Left lung (tissue), 10 donors: ENCODE results near the gene MEF2C. TPM values are rescaled to one million over a fixed set of nuclear protein-coding genes. Genes with fewer than 3 reads are reported as not detected.

Experiments used
- ATAC-seq: fragments of 200-7000 bp; cut with Tn5 transposase; one replicate; pipeline ENCODE4 v1.9.1; 2020; ENCODE audit warnings: moderate library complexity
- DNase-seq, 4 donors: peaks; one replicate each; pipeline ENCODE4 v3.0.0-alpha.2; 2013 to 2020
- H3K27ac ChIP-seq, 2 donors: fragments of 200-600 bp; sonication (generic) in 1 of 2; one replicate each; pipeline versions ENCODE4 v1.5.0 to v1.8.0; 2020 to 2021
- H3K27me3 ChIP-seq, 2 donors: fragments of 200-600 bp; sonication (generic) in 1 of 2; one replicate each; pipeline versions ENCODE4 v1.5.0 to v1.8.0; 2020 to 2021
- H3K36me3 ChIP-seq, 2 donors: fragments of 200-600 bp; sonication (generic) in 1 of 2; one replicate each; pipeline versions ENCODE4 v1.5.0 to v1.8.0; 2020 to 2021
- H3K4me1 ChIP-seq, 2 donors: fragments of 200-600 bp; one replicate each; pipeline ENCODE4 v1.8.0; 2021
- H3K4me3 ChIP-seq, 2 donors: fragments of 200-600 bp; sonication (generic) in 1 of 2; one replicate each; pipeline versions ENCODE4 v1.5.0 to v1.8.0; 2020 to 2021; ENCODE audit warnings: mild to moderate bottlenecking in 1 of 2
- H3K9me3 ChIP-seq, 2 donors: fragments of 200-600 bp; sonication (generic) in 1 of 2; one replicate each; pipeline versions ENCODE4 v1.5.0 to v1.8.0; 2020 to 2021
- intact Hi-C, 2 donors: fragments of 100-400 bp; cut with DNase I; formaldehyde crosslinking; loops; one replicate each; pipeline versions ENCODE4 v1.11.2 to v1.14.2; 2022
- polyA plus RNA-seq, 6 donors: library from polyadenylated mRNA; unstranded; fragments of 120-200 nt; gene quantifications; one replicate each; pipeline ENCODE4 v1.2.1, GENCODE V29; 2013; ENCODE audit not compliant: insufficient read length in 6 of 6
- total RNA-seq, 2 donors: library from RNA; stranded (reverse); fragmentation: NEBNext Ultra II Directional; extraction: Animal tissue kit (Norgen Biotek cat#: 25700); gene quantifications; one replicate each; pipeline ENCODE4 v1.2.1, GENCODE V29; 2021
- TF ChIP-seq, protein P1 (sequence below), 2 donors: fragments of 200-600 bp; sonication (generic) in 1 of 2; IDR thresholded peaks; one replicate each; pipeline versions ENCODE4 v1.5.0 to v1.8.0; 2021; ENCODE audit warnings: antibody characterized with exemption in 2 of 2
- donor health status: DM: no; HTN: yes; CAD: no.
- donor health status: DM: no; HTN: no; CAD: no.

The MEF2C gene
- total and polyA plus RNA-seq, 8 donors = 45.7 to 97.3 (median 81.5) TPM

DNA sequence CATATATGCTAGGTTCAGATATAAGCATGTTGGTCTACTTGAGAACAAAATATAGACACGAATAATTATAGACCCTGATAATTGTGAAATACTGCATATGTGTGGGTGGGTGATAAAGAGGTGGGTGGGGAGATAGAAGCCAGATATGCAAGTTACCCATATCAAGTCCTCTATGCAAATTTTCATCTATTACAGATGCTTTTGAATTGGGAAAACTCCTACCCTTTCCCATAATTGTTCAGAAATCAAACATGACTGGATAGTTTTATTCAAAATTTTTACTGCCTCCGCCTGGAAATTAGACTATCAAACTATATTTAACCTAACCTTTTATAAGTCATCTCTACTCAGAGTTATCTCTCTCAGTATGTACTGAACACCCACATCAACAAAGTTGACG is 157.5 kb downstream of the MEF2C start:
- no peak overlapping the region for H3K27ac ChIP-seq
- H3K9me3 ChIP-seq = no peaks in the 10 kb centered on the region
- no peaks in the 10 kb centered on the region for H3K4me1 ChIP-seq
- no peaks in the 10 kb centered on the region for H3K27me3 ChIP-seq
- DNase-seq = no peak
- no peak overlapping the region for H3K4me3 ChIP-seq
- TF ChIP-seq, protein P1, sequence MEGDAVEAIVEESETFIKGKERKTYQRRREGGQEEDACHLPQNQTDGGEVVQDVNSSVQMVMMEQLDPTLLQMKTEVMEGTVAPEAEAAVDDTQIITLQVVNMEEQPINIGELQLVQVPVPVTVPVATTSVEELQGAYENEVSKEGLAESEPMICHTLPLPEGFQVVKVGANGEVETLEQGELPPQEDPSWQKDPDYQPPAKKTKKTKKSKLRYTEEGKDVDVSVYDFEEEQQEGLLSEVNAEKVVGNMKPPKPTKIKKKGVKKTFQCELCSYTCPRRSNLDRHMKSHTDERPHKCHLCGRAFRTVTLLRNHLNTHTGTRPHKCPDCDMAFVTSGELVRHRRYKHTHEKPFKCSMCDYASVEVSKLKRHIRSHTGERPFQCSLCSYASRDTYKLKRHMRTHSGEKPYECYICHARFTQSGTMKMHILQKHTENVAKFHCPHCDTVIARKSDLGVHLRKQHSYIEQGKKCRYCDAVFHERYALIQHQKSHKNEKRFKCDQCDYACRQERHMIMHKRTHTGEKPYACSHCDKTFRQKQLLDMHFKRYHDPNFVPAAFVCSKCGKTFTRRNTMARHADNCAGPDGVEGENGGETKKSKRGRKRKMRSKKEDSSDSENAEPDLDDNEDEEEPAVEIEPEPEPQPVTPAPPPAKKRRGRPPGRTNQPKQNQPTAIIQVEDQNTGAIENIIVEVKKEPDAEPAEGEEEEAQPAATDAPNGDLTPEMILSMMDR (IDR thresholded peaks at IDR 0.05) = no peak
- H3K36me3 ChIP-seq = peaks cover 0 to 21% of the 10 kb centered on the region in 2 donors
- intact Hi-C loops = loop anchor here in 1 of 2 donors (10.0 kb wide), 1 partner anchor 1539 kb away; no protein-coding TSS in a partner anchor
- no peak for ATAC-seq

DNA sequence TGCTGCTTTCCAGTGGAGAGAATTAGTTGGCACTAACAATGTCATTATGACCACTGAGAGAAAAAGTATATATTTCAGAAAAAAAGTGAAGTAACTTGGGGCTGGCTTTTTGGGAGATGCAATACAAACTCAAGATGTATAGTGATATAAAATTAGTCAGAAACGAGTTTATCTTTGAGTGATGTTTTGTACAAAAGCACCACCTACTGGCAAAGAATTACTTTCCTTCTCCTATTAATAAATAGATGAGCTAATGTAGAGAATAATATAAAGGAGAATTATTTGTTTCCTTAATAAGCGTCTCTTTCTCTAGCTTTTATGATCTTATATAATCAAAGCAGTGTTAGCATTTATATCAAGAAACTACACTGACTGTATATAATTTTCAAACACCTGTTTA is 158.8 kb downstream of the MEF2C start:
- no peaks in the 10 kb centered on the region for H3K4me1 ChIP-seq
- TF ChIP-seq, protein P1 (IDR thresholded peaks at IDR 0.05) = peak in 1 of 2 donors; percentile 6
- intact Hi-C loops = loop anchor here in 1 of 2 donors (10.0 kb wide), 1 partner anchor 1541 kb away; no protein-coding TSS in a partner anchor
- ATAC-seq (no peak), DNase-seq (no peak)
- H3K4me3 ChIP-seq = no peak overlapping the region
- peaks cover 0 to 24% of the 10 kb centered on the region in 2 donors for H3K36me3 ChIP-seq
- H3K9me3 ChIP-seq = no peaks in the 10 kb centered on the region
- no peak overlapping the region for H3K27ac ChIP-seq
- H3K27me3 ChIP-seq = no peaks in the 10 kb centered on the region

DNA sequence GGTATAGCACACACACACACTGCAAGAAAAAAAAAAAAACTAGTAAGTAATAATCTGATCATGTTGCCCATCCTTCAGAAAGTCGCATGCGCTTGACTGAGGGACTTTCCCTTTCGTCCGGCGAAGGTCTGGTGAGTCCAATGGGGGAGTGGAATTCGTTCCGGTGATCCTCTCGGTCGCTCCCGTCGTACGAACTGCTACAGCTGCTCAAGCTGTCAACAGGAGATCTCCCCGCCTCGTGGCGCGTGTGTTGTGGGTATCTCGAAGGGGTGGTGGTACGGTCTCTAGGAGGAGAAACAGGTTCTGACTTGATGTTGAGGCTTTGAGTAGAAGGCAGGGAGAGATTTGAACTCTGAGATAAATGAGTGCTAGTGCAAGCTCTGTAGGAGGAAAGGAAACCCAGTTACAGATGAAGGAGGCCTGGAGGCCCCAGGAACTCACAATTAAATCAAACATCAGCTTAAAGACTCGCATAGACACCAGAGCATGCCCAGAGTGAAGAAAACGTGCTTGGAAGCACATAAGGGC is 160.4 kb downstream of the MEF2C start:
- TF ChIP-seq, protein P1 (IDR thresholded peaks at IDR 0.05) = no peak
- intact Hi-C loops = loop anchor here in 1 of 2 donors (10.0 kb wide), 1 partner anchor 1542 kb away; no protein-coding TSS in a partner anchor
- H3K36me3 ChIP-seq = peaks cover 0 to 24% of the 10 kb centered on the region in 2 donors
- no peak overlapping the region for H3K4me3 ChIP-seq
- H3K27ac ChIP-seq = no peak overlapping the region
- H3K27me3 ChIP-seq = no peaks in the 10 kb centered on the region
- no peaks in the 10 kb centered on the region for H3K9me3 ChIP-seq
- ATAC-seq = no peak
- peak in 1 of 4 donors; percentile 63 for DNase-seq
- H3K4me1 ChIP-seq = no peaks in the 10 kb centered on the region

DNA sequence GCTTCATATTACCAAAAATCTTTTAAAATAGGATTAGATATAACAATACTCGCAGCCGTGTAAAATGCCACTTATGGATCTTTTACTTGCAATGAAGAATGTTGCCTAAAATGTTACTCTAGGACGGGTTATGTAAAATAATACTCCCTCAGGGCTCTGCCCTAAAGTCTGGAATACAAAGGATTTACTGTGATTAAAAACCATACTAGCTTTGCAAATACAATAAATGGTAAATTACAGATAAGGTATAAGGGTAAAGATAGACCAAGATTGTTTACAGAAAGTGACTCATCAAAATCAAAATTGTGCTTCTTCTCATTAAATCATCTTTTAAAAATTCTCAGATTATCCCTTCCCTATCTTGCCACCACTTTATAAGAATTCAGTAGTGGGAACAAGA is 163.6 kb downstream of the MEF2C start:
- no peaks in the 10 kb centered on the region for H3K27me3 ChIP-seq
- TF ChIP-seq, protein P1 (IDR thresholded peaks at IDR 0.05) = no peak
- peaks cover 0 to 24% of the 10 kb centered on the region in 2 donors for H3K36me3 ChIP-seq
- no peaks in the 10 kb centered on the region for H3K4me1 ChIP-seq
- no peak overlapping the region for H3K27ac ChIP-seq
- intact Hi-C loops = no loop called here
- H3K9me3 ChIP-seq = no peaks in the 10 kb centered on the region
- no peak overlapping the region for H3K4me3 ChIP-seq
- ATAC-seq (no peak), DNase-seq (no peak)

DNA sequence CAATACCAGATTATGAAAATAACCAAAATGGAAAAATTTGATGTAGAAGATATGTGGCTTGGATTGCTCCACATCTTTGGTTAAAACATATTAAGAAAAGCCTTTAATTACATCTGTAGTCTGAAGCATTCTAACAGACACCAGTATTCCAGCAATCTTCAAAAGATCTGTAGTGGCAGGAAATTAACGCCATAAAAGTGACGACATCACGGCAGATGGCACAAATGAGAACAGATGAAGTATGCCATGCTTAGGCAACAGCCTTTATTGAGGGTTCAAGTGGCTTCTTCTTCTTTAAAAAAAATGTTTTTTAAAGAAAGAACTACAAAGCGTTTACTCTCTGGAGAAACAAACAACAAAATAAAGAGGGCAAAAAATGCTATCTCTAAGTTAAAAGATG is 164.2 kb downstream of the MEF2C start:
- ATAC-seq = no peak
- DNase-seq = no peak
- H3K4me1 ChIP-seq = no peaks in the 10 kb centered on the region
- no peaks in the 10 kb centered on the region for H3K27me3 ChIP-seq
- peaks cover 0 to 24% of the 10 kb centered on the region in 2 donors for H3K36me3 ChIP-seq
- no peak overlapping the region for H3K27ac ChIP-seq
- intact Hi-C loops = no loop called here
- TF ChIP-seq, protein P1 (IDR thresholded peaks at IDR 0.05) = no peak
- H3K4me3 ChIP-seq = no peak overlapping the region
- no peaks in the 10 kb centered on the region for H3K9me3 ChIP-seq
